Uterus (tissue), 4 donors: ENCODE results near the gene SCGB3A2. TPM values are rescaled to one million over a fixed set of nuclear protein-coding genes. Genes with fewer than 3 reads are reported as not detected.

ENCODE experiments used
- DNase-seq, 2 donors: peaks; one replicate each; pipeline ENCODE4 v3.0.0-alpha.2; 2019 to 2020
- H3K27ac ChIP-seq, 2 donors: fragments of 200-600 bp; sonication (generic); 1 replicate in 1 of 2; 2 replicates in 1 of 2; pipeline ENCODE4 v1.5.1; 2016 to 2018
- H3K27me3 ChIP-seq, 2 donors: fragments of 200-600 bp; sonication (generic); one replicate each; pipeline ENCODE4 v1.5.1; 2018 to 2019; ENCODE audit warnings: control low read depth in 1 of 2
- H3K36me3 ChIP-seq, 2 donors: fragments of 200-600 bp; sonication (generic); one replicate each; pipeline ENCODE4 v1.5.1; 2019; ENCODE audit warnings: control low read depth in 1 of 2
- H3K4me1 ChIP-seq, 2 donors: fragments of 200-600 bp; sonication (generic); one replicate each; pipeline ENCODE4 v1.5.1; 2018 to 2019; ENCODE audit warnings: control low read depth in 1 of 2
- H3K4me3 ChIP-seq, 2 donors: fragments of 200-600 bp; sonication (generic); 1 replicate in 1 of 2; 2 replicates in 1 of 2; pipeline ENCODE4 v1.5.1; 2018 to 2019; ENCODE audit warnings: mild to moderate bottlenecking in 1 of 2
- H3K9me3 ChIP-seq, 2 donors: fragments of 200-600 bp; sonication (generic); one replicate each; pipeline ENCODE4 v1.5.1; 2019; ENCODE audit warnings: control low read depth in 1 of 2
- POLR2A ChIP-seq, 2 donors: fragments of 450-650 bp; IDR thresholded peaks; one replicate each; pipeline ENCODE4 v1.6.1; 2016; ENCODE audit warnings: antibody characterized with exemption in 2 of 2, mild to moderate bottlenecking in 1 of 2, moderate library complexity in 1 of 2
- intact Hi-C: fragments of 100-400 bp; cut with DNase I; formaldehyde crosslinking; loops from one replicate; pipeline ENCODE4 v1.15.1; 2023; ENCODE audit warnings: low total_unique reads
- total RNA-seq, 4 donors: library from RNA; depleted of rRNA in 3 of 4; stranded (reverse); fragments of >200 nt in 3 of 4; gene quantifications; one replicate each; pipeline versions ENCODE4 v1.1.0 to v1.2.4, GENCODE V29; 2014 to 2023
- TF ChIP-seq, protein P1 (sequence below), 4 experiments: fragments of 200-600 bp in 2 of 4; fragments of 450-650 bp in 2 of 4; sonication (generic) in 2 of 4; IDR thresholded peaks; one replicate each; pipeline ENCODE4 v1.5.1; 2016 to 2019; ENCODE audit warnings: antibody characterized with exemption in 4 of 4, mild to moderate bottlenecking in 2 of 4, moderate library complexity in 1 of 4
- donor health status: DM: yes; HTN: yes; CAD: no.

SCGB3A2 gene, protein sequence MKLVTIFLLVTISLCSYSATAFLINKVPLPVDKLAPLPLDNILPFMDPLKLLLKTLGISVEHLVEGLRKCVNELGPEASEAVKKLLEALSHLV
- not detected for total RNA-seq

DNA sequence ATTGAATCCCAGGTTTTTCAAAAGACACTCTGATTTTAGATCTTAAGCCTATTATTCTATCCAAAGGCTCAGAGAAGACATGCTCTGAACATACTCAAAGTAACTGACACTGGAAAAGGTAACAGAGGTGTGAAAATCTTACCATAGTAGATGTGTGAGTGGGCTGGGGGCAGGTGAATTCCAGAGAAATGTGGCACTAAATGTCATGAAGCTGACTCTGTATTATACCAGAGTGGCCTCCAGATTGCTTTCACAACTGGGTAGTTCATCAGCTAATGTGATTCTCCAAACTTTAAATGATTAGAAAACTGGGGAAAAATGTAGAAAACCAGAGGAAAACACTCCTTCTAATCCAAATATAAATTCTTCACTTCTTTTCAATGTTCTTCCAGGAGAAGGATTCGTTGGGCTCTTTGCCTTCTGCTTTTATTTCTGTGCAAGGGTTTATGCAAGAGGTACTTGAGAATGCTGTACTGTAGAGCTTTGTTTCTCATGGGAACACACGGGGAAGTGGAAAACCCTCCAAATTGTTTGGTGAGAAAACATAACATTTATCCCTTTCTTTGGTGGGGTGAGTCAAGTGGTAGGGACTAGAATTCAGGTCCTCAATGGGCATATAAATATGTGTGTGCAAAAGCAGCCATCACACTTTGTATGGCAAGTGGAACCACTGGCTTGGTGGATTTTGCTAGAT is at the start of gene SCGB3A2:
SCGB3A2 (plus strand) TSS at position 646 of the 694 bp plus-strand sequence. CDS start 93 bp downstream, outside the sequence.
- no peak for TF ChIP-seq POLR2A (IDR thresholded peaks at IDR 0.05)
- TF ChIP-seq, protein P1, sequence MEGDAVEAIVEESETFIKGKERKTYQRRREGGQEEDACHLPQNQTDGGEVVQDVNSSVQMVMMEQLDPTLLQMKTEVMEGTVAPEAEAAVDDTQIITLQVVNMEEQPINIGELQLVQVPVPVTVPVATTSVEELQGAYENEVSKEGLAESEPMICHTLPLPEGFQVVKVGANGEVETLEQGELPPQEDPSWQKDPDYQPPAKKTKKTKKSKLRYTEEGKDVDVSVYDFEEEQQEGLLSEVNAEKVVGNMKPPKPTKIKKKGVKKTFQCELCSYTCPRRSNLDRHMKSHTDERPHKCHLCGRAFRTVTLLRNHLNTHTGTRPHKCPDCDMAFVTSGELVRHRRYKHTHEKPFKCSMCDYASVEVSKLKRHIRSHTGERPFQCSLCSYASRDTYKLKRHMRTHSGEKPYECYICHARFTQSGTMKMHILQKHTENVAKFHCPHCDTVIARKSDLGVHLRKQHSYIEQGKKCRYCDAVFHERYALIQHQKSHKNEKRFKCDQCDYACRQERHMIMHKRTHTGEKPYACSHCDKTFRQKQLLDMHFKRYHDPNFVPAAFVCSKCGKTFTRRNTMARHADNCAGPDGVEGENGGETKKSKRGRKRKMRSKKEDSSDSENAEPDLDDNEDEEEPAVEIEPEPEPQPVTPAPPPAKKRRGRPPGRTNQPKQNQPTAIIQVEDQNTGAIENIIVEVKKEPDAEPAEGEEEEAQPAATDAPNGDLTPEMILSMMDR (IDR thresholded peaks at IDR 0.05) = no peak
- no peaks in the 10 kb centered on the region for H3K4me1 ChIP-seq
- DNase-seq = no peak
- H3K27me3 ChIP-seq = no peaks in the 10 kb centered on the region
- no peaks in the 10 kb centered on the region for H3K9me3 ChIP-seq
- no peak within 1 kb of the TSS for H3K4me3 ChIP-seq
- intact Hi-C loops = no loop called here
- no peaks in the 10 kb centered on the region for H3K36me3 ChIP-seq
- no peak within 1 kb of the TSS for H3K27ac ChIP-seq

DNA sequence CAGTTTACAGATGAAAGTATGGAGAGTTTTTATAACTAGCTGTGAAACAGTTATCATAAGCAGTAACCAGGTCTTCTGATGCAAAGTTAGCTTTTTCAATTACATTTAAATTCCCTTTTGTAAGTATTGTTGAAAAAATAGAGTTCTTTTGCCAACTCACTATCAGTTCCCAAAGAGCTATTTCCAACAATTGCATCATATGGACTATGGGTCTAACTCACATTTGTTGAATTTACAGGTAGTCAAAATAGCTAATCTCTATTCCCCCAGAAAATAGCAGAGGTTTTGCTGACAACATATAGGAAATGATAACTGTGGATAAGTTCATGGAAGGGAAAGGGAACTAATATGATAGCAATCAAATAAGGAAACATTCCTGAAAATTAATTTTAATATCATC is 48.5 kb upstream of the SCGB3A2 start:
- H3K36me3 ChIP-seq = no peaks in the 10 kb centered on the region
- TF ChIP-seq, protein P1 (IDR thresholded peaks at IDR 0.05) = no peak
- TF ChIP-seq POLR2A (IDR thresholded peaks at IDR 0.05) = no peak
- H3K4me1 ChIP-seq = no peaks in the 10 kb centered on the region
- no peak overlapping the region for H3K27ac ChIP-seq
- H3K4me3 ChIP-seq = no peak overlapping the region
- intact Hi-C loops = no loop called here
- no peaks in the 10 kb centered on the region for H3K9me3 ChIP-seq
- no peaks in the 10 kb centered on the region for H3K27me3 ChIP-seq
- DNase-seq = no peak

- no peaks in the 10 kb centered on the region for H3K27me3 ChIP-seq
- no peak within 1 kb of the TSS for H3K27ac ChIP-seq
- no peak within 1 kb of the TSS for H3K4me3 ChIP-seq
- H3K36me3 ChIP-seq = no peaks in the 10 kb centered on the region
- TF ChIP-seq POLR2A (IDR thresholded peaks at IDR 0.05) = no peak
- TF ChIP-seq, protein P1 (IDR thresholded peaks at IDR 0.05) = no peak
- intact Hi-C loops = no loop called here
- no peaks in the 10 kb centered on the region for H3K9me3 ChIP-seq
- no peaks in the 10 kb centered on the region for H3K4me1 ChIP-seq
- no peak for DNase-seq
These were observed 47.0 kb upstream of the SCGB3A2 start, which contains the start of gene SPINK1 for GRCh38 chr5:147831465-147831864. SPINK1 (minus strand) TSS chr5:147831671; CDS start chr5:147831577, 94 bp downstream.

- no peaks in the 10 kb centered on the region for H3K4me1 ChIP-seq
- H3K27me3 ChIP-seq = no peaks in the 10 kb centered on the region
- no peak for DNase-seq
- intact Hi-C loops = no loop called here
- TF ChIP-seq, protein P1 (IDR thresholded peaks at IDR 0.05) = no peak
- H3K36me3 ChIP-seq = no peaks in the 10 kb centered on the region
- H3K27ac ChIP-seq = no peak overlapping the region
- H3K4me3 ChIP-seq = no peak overlapping the region
- no peaks in the 10 kb centered on the region for H3K9me3 ChIP-seq
These were observed 46.0 kb upstream of the SCGB3A2 start for GRCh38 chr5:147832541-147832940.

DNA sequence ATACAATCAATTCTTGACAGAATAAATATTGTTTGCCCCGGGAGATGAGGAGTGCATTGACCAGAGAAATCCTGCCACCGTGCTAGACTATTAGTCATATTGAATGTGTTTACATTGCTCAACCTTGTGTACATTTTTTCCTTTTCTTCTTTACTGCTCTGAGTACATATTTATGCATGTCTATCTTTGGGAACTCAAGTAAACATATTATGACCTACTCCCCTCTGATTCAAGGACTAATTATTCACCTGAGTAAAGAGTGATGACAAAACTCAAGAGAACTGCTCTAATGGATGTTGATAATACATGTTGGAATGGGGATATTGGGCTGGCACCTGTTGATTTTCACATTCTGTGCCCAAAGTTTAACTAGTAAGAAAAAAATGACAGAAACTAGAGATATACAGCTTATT is 43.1 kb upstream of the SCGB3A2 start:
- no peak overlapping the region for H3K4me3 ChIP-seq
- H3K27me3 ChIP-seq = no peaks in the 10 kb centered on the region
- no peaks in the 10 kb centered on the region for H3K36me3 ChIP-seq
- H3K27ac ChIP-seq = no peak overlapping the region
- H3K9me3 ChIP-seq = no peaks in the 10 kb centered on the region
- H3K4me1 ChIP-seq = no peaks in the 10 kb centered on the region
- intact Hi-C loops = no loop called here
- DNase-seq = no peak
- TF ChIP-seq POLR2A (IDR thresholded peaks at IDR 0.05) = no peak
- TF ChIP-seq, protein P1 (IDR thresholded peaks at IDR 0.05) = no peak
